ENCODE results near the gene DSPP.

Gene DSPP

GRCh38 chr4:87580057-87580456 lies 28.3 kb upstream of the DSPP start:
- Histone ChIP-seq H3K4me1 (ENCODE audit: control insufficient read depth, insufficient read depth, low read length) (no peaks in the 10 kb centered on the region), H3K9me3 (ENCODE audit: control insufficient read depth, low read length) (no peaks in the 10 kb centered on the region), H3K4me3 (ENCODE audit: low read length) (no peak overlapping the region), H3K9ac (ENCODE audit: low read length) (no peak overlapping the region), H3K36me3 (ENCODE audit: control insufficient read depth, insufficient read depth, low read length) (no peaks in the 10 kb centered on the region), H3K27me3 (ENCODE audit: control insufficient read depth, insufficient read depth, low read length) (no peaks in the 10 kb centered on the region)

GRCh38 chr4:87584222-87584908 lies 24.0 kb upstream of the DSPP start:
- Histone ChIP-seq H3K27me3 (ENCODE audit: control insufficient read depth, insufficient read depth, low read length) (no peaks in the 10 kb centered on the region), H3K9me3 (ENCODE audit: control insufficient read depth, low read length) (no peaks in the 10 kb centered on the region), H3K9ac (ENCODE audit: low read length) (no peak overlapping the region), H3K4me3 (ENCODE audit: low read length) (no peak overlapping the region), H3K36me3 (ENCODE audit: control insufficient read depth, insufficient read depth, low read length) (no peaks in the 10 kb centered on the region), H3K4me1 (ENCODE audit: control insufficient read depth, insufficient read depth, low read length) (no peaks in the 10 kb centered on the region)

- no peak overlapping the region for H3K9ac ChIP-seq (ENCODE audit: low read length)
- H3K4me3 ChIP-seq (ENCODE audit: low read length): no peak overlapping the region
- no peaks in the 10 kb centered on the region for H3K27me3 ChIP-seq (ENCODE audit: control insufficient read depth, insufficient read depth, low read length)
- no peaks in the 10 kb centered on the region for H3K36me3 ChIP-seq (ENCODE audit: control insufficient read depth, insufficient read depth, low read length)
- H3K4me1 ChIP-seq (ENCODE audit: control insufficient read depth, insufficient read depth, low read length): no peaks in the 10 kb centered on the region
- H3K9me3 ChIP-seq (ENCODE audit: control insufficient read depth, low read length): no peaks in the 10 kb centered on the region
Observed at GRCh38 chr4:87589531-87589930, 18.8 kb upstream of the DSPP start.

- Histone ChIP-seq H3K9ac (ENCODE audit: low read length) (no peak overlapping the region), H3K4me1 (ENCODE audit: control insufficient read depth, insufficient read depth, low read length) (no peaks in the 10 kb centered on the region), H3K4me3 (ENCODE audit: low read length) (no peak overlapping the region), H3K36me3 (ENCODE audit: control insufficient read depth, insufficient read depth, low read length) (no peaks in the 10 kb centered on the region), H3K27me3 (ENCODE audit: control insufficient read depth, insufficient read depth, low read length) (no peaks in the 10 kb centered on the region), H3K9me3 (ENCODE audit: control insufficient read depth, low read length) (no peaks in the 10 kb centered on the region)
Observed at GRCh38 chr4:87592124-87592523, 16.2 kb upstream of the DSPP start.

- H3K4me1 ChIP-seq (ENCODE audit: control insufficient read depth, insufficient read depth, low read length): no peaks in the 10 kb centered on the region
Observed at GRCh38 chr4:87601361-87601760, 7.0 kb upstream of the DSPP start.

GRCh38 chr4:87614292-87614890 lies 6.1 kb downstream of the DSPP start:
- Histone ChIP-seq H3K4me1 (ENCODE audit: control insufficient read depth, insufficient read depth, low read length) (no peaks in the 10 kb centered on the region), H3K4me3 (ENCODE audit: low read length) (no peak overlapping the region), H3K9ac (ENCODE audit: low read length) (no peak overlapping the region), H3K9me3 (ENCODE audit: control insufficient read depth, low read length) (no peaks in the 10 kb centered on the region), H3K36me3 (ENCODE audit: control insufficient read depth, insufficient read depth, low read length) (no peaks in the 10 kb centered on the region), H3K27me3 (ENCODE audit: control insufficient read depth, insufficient read depth, low read length) (no peaks in the 10 kb centered on the region)

More at GRCh38 chr4:87601361-87601760, 7.0 kb upstream of the DSPP start:
- no peaks in the 10 kb centered on the region for H3K27me3 ChIP-seq (ENCODE audit: control insufficient read depth, insufficient read depth, low read length)
- no peaks in the 10 kb centered on the region for H3K9me3 ChIP-seq (ENCODE audit: control insufficient read depth, low read length)
- H3K9ac ChIP-seq (ENCODE audit: low read length): no peak overlapping the region
- H3K36me3 ChIP-seq (ENCODE audit: control insufficient read depth, insufficient read depth, low read length): no peaks in the 10 kb centered on the region
- no peak overlapping the region for H3K4me3 ChIP-seq (ENCODE audit: low read length)

- no peaks in the 10 kb centered on the region for H3K4me1 ChIP-seq (ENCODE audit: control insufficient read depth, insufficient read depth, low read length)
- no peaks in the 10 kb centered on the region for H3K27me3 ChIP-seq (ENCODE audit: control insufficient read depth, insufficient read depth, low read length)
- no peaks in the 10 kb centered on the region for H3K9me3 ChIP-seq (ENCODE audit: control insufficient read depth, low read length)
- H3K4me3 ChIP-seq (ENCODE audit: low read length): no peak overlapping the region
- H3K36me3 ChIP-seq (ENCODE audit: control insufficient read depth, insufficient read depth, low read length): no peaks in the 10 kb centered on the region
- no peak overlapping the region for H3K9ac ChIP-seq (ENCODE audit: low read length)
Observed at GRCh38 chr4:87616268-87616667, 7.9 kb downstream of the DSPP start.

- Histone ChIP-seq H3K27me3 (ENCODE audit: control insufficient read depth, insufficient read depth, low read length) (no peaks in the 10 kb centered on the region), H3K36me3 (ENCODE audit: control insufficient read depth, insufficient read depth, low read length) (no peaks in the 10 kb centered on the region), H3K9me3 (ENCODE audit: control insufficient read depth, low read length) (no peaks in the 10 kb centered on the region), H3K4me1 (ENCODE audit: control insufficient read depth, insufficient read depth, low read length) (no peaks in the 10 kb centered on the region), H3K9ac (ENCODE audit: low read length) (no peak overlapping the region), H3K4me3 (ENCODE audit: low read length) (no peak overlapping the region)
Observed at GRCh38 chr4:87620086-87620485, 11.8 kb downstream of the DSPP start.

GRCh38 chr4:87620491-87620890 lies 12.2 kb downstream of the DSPP start:
- Histone ChIP-seq H3K9me3 (ENCODE audit: control insufficient read depth, low read length) (no peaks in the 10 kb centered on the region), H3K36me3 (ENCODE audit: control insufficient read depth, insufficient read depth, low read length) (no peaks in the 10 kb centered on the region), H3K9ac (ENCODE audit: low read length) (no peak overlapping the region), H3K4me3 (ENCODE audit: low read length) (no peak overlapping the region), H3K27me3 (ENCODE audit: control insufficient read depth, insufficient read depth, low read length) (no peaks in the 10 kb centered on the region), H3K4me1 (ENCODE audit: control insufficient read depth, insufficient read depth, low read length) (no peaks in the 10 kb centered on the region)

- Histone ChIP-seq H3K36me3 (ENCODE audit: control insufficient read depth, insufficient read depth, low read length) (no peaks in the 10 kb centered on the region), H3K4me3 (ENCODE audit: low read length) (no peak overlapping the region), H3K9me3 (ENCODE audit: control insufficient read depth, low read length) (no peaks in the 10 kb centered on the region), H3K9ac (ENCODE audit: low read length) (no peak overlapping the region), H3K27me3 (ENCODE audit: control insufficient read depth, insufficient read depth, low read length) (no peaks in the 10 kb centered on the region), H3K4me1 (ENCODE audit: control insufficient read depth, insufficient read depth, low read length) (no peaks in the 10 kb centered on the region)
Observed at GRCh38 chr4:87622303-87622702, 14.0 kb downstream of the DSPP start.

- Histone ChIP-seq H3K9me3 (ENCODE audit: control insufficient read depth, low read length) (no peaks in the 10 kb centered on the region), H3K36me3 (ENCODE audit: control insufficient read depth, insufficient read depth, low read length) (no peaks in the 10 kb centered on the region)
Observed at GRCh38 chr4:87624698-87625097, 16.4 kb downstream of the DSPP start.

GRCh38 chr4:87631668-87632067 lies 23.3 kb downstream of the DSPP start:
- Histone ChIP-seq H3K4me3 (ENCODE audit: low read length) (no peak overlapping the region), H3K9me3 (ENCODE audit: control insufficient read depth, low read length) (no peaks in the 10 kb centered on the region), H3K4me1 (ENCODE audit: control insufficient read depth, insufficient read depth, low read length) (no peaks in the 10 kb centered on the region), H3K36me3 (ENCODE audit: control insufficient read depth, insufficient read depth, low read length) (no peaks in the 10 kb centered on the region), H3K9ac (ENCODE audit: low read length) (no peak overlapping the region), H3K27me3 (ENCODE audit: control insufficient read depth, insufficient read depth, low read length) (no peaks in the 10 kb centered on the region)

More at GRCh38 chr4:87624698-87625097, 16.4 kb downstream of the DSPP start:
- Histone ChIP-seq H3K9ac (ENCODE audit: low read length) (no peak overlapping the region), H3K27me3 (ENCODE audit: control insufficient read depth, insufficient read depth, low read length) (no peaks in the 10 kb centered on the region), H3K4me1 (ENCODE audit: control insufficient read depth, insufficient read depth, low read length) (no peaks in the 10 kb centered on the region), H3K4me3 (ENCODE audit: low read length) (no peak overlapping the region)
